ENCODE results near the gene LMF2.

The LMF2 gene

DNA sequence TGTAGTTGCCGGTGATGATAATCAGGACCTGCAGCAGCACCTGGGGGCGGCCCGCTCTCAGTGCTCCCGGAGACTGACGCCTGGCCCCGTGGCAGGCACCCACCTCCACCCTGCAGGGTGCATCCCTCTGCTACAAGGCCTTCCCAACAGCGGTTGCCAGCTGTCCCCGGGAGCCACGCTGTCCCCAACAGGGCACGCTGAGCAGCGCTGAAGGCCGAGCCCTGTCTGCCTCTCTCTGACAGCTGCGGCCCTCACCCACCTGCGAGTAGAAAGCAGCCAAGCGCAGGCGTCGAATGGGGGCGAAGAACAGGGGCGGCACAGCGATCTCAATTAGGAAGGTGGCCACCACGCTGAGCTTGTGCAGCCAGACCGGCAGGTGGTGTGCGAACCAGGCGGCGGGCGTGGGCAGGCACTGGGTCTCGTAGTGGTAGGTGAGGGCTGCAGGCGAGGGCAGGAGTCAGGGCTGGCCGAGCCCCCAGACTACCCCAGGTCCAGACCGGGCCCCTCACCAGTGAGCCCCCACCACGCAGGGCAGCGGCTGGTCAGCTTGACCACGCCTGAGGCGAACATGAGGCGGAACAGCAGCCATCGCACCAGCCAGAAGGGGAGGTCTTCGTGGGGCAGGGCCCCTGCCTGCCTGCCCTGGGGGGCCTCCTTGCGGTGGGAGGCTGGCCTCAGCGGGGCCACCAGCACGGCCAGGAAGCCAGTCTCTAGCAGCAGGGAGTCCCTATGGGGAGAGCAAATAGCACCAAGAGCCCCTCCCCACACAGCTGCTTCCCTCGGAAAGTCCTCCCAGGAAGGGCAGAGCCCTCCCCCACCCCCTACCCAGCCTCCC is 1.5 kb downstream of the LMF2 start:
- no peaks in the 10 kb centered on the region for H3K27me3 ChIP-seq
- H3K9me3 ChIP-seq = no peaks in the 10 kb centered on the region
- peaks cover 16 to 22% of the 10 kb centered on the region in 2 experiments for H3K4me1 ChIP-seq (ENCODE audit: control insufficient read depth in 1 of 2, insufficient read depth in 1 of 2, low read depth in 1 of 2, low read length in 1 of 2)
- peaks cover 47% of the 10 kb centered on the region for H3K36me3 ChIP-seq
- H3K4me3 ChIP-seq (ENCODE audit: low read depth in 1 of 2, low read length in 1 of 2) = peak overlapping the region in 1 of 2 experiments; percentile 83
- peak overlapping the region; percentile 92 for H3K27ac ChIP-seq
- TF ChIP-seq, protein P1, sequence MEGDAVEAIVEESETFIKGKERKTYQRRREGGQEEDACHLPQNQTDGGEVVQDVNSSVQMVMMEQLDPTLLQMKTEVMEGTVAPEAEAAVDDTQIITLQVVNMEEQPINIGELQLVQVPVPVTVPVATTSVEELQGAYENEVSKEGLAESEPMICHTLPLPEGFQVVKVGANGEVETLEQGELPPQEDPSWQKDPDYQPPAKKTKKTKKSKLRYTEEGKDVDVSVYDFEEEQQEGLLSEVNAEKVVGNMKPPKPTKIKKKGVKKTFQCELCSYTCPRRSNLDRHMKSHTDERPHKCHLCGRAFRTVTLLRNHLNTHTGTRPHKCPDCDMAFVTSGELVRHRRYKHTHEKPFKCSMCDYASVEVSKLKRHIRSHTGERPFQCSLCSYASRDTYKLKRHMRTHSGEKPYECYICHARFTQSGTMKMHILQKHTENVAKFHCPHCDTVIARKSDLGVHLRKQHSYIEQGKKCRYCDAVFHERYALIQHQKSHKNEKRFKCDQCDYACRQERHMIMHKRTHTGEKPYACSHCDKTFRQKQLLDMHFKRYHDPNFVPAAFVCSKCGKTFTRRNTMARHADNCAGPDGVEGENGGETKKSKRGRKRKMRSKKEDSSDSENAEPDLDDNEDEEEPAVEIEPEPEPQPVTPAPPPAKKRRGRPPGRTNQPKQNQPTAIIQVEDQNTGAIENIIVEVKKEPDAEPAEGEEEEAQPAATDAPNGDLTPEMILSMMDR (IDR thresholded peaks at IDR 0.05) = no peak

DNA sequence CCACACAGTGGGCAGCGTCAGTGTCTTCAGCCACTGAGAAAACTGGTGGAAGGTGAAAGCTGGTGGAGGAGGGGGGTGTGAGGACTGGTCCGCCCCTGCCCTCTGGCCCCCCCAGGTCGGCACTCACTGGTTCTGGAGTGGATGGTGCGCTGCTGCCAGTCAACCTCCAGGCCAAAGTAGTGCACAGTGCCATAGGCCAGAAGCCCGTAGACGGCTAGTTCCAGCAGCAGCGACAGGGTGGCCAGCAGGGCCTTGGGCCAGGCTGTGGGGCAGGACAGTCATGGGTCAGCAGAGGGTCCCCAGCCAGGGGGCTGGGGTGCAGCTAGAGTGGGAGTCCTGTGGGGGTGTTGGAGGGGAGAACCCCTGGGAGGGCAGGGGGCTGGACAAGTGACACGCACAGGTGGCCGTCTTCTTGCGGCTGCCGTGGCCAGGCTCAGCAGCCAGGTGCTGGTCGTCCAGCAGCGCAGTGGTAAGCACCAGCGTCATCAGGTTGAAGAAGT is 2.2 kb downstream of the LMF2 start:
- H3K36me3 ChIP-seq = peaks cover 47% of the 10 kb centered on the region
- no peaks in the 10 kb centered on the region for H3K9me3 ChIP-seq
- H3K27me3 ChIP-seq = no peaks in the 10 kb centered on the region
- peaks cover 16 to 22% of the 10 kb centered on the region in 2 experiments for H3K4me1 ChIP-seq (ENCODE audit: control insufficient read depth in 1 of 2, insufficient read depth in 1 of 2, low read depth in 1 of 2, low read length in 1 of 2)
- H3K27ac ChIP-seq = no peak overlapping the region
- no peak overlapping the region for H3K4me3 ChIP-seq (ENCODE audit: low read depth in 1 of 2, low read length in 1 of 2)
- TF ChIP-seq, protein P1 (IDR thresholded peaks at IDR 0.05) = no peak

DNA sequence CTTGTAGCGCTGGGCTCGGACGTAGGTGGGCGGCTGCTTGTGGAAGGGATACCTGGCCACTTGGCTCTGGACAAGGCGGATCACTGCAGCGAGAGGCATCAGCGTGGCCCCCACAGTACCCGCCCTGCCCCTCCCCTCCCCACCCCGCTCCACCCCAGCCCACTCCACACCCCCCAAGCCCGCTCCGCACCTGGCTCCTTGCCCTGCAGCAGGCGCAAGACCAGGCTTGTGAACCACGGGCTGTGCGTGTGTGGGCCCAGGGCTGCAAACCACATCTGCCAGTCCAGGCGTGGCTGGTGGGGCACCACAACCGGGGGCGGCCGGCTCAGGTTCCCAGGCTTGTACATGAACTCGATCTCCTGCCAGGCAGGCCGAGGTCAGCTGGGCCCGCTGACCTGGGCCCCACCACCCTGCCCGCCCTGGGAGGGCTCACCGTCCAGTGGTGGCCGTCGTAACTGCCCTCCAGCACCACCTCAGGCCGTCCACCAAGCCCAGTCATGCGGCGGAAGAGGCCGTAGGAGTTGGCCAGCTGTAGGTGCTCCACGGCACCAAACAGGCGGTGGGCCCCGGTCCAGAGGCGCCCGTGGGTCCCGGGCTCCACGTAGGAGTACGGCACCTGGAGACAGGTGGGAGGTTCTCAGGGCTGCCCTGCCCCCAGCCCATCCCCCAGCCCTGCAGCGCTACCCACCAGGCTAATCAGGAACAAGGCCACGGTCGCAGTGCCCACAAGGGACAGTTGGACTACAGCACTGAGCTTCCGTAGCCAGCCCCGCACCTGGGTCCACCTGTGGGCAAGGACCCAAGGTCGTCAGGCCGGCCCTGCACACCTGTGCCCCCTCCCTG is 2.9 kb downstream of the LMF2 start:
- TF ChIP-seq, protein P1 (IDR thresholded peaks at IDR 0.05) = no peak
- Histone ChIP-seq H3K4me3 (ENCODE audit: low read depth in 1 of 2, low read length in 1 of 2) (no peak overlapping the region), H3K4me1 (ENCODE audit: control insufficient read depth in 1 of 2, insufficient read depth in 1 of 2, low read depth in 1 of 2, low read length in 1 of 2) (peaks cover 16 to 22% of the 10 kb centered on the region in 2 experiments), H3K9me3 (no peaks in the 10 kb centered on the region), H3K27ac (no peak overlapping the region), H3K27me3 (no peaks in the 10 kb centered on the region), H3K36me3 (peaks cover 47% of the 10 kb centered on the region)

DNA sequence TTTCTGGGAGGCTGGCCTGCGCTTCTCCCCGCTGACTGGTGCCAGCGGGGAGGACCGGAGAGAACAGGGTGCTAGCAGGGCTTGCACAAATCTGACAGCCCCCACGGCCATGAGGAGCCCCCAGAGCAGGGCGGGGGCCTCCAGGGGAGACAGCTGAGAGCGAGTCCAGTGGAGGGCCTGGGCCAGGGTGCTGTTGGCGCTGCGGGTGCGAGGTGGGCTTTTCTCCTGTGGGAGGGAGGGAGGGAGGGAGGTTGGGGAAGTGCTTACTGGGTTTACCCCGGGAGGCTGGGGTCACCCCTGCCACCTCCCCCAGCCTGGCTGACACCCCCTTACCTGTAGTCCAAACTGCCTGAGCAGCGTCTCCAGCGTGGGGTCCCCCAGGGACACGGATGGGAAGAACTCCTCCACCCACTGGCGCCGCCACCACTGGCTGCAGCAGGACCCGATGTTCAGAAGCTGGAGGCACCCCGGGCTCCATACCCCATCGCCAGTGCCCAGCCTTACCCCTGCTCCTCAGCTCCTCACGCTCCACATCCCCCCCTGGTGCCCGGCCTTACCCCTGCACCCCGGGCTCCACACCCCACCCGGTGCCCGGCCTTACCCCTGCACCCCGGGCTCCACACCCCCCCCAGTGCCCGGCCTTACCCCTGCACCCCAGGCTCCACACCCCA is 3.9 kb downstream of the LMF2 start:
- H3K27ac ChIP-seq = no peak overlapping the region
- peaks cover 47% of the 10 kb centered on the region for H3K36me3 ChIP-seq
- H3K4me3 ChIP-seq (ENCODE audit: low read depth in 1 of 2, low read length in 1 of 2) = no peak overlapping the region
- no peaks in the 10 kb centered on the region for H3K27me3 ChIP-seq
- H3K9me3 ChIP-seq = no peaks in the 10 kb centered on the region
- H3K4me1 ChIP-seq (ENCODE audit: control insufficient read depth in 1 of 2, insufficient read depth in 1 of 2, low read depth in 1 of 2, low read length in 1 of 2) = peaks cover 13 to 14% of the 10 kb centered on the region in 2 experiments
- TF ChIP-seq, protein P1 (IDR thresholded peaks at IDR 0.05) = no peak
